Activated CD4-positive, alpha-beta T cell treated with anti-CD3 and anti-CD28 coated beads, Interleukin-2, Interleukin-4, amounts not matched to agents 100 ng/mL and 50 ng/mL, durations not matched to agents 16 hours and 8 hours (primary cell): ENCODE data around the gene OXCT2.

Source experiments
- DNase-seq: peaks from one replicate; pipeline ENCODE4 v3.0.0-alpha.2; 2020; ENCODE audit warnings: low spot score

The OXCT2 gene

GRCh38 chr1:39762550-39763540 is 8.3 kb downstream of the OXCT2 start:
- no peak for DNase-seq

- no peak for DNase-seq
These were observed 9.4 kb downstream of the OXCT2 start for GRCh38 chr1:39761557-39762260.

- DNase-seq = no peak
These were observed 10.1 kb downstream of the OXCT2 start for GRCh38 chr1:39761016-39761415.

- DNase-seq = no peak
These were observed 10.8 kb downstream of the OXCT2 start for GRCh38 chr1:39760074-39761008.

GRCh38 chr1:39759436-39759726 is 11.8 kb downstream of the OXCT2 start:
- no peak for DNase-seq

- DNase-seq = no peak
These were observed 12.4 kb downstream of the OXCT2 start for GRCh38 chr1:39758556-39759435.

- no peak for DNase-seq
These were observed 13.6 kb downstream of the OXCT2 start for GRCh38 chr1:39757501-39757900.

- no peak for DNase-seq
These were observed 15.0 kb downstream of the OXCT2 start for GRCh38 chr1:39755965-39756659.

GRCh38 chr1:39754906-39755504 is 16.1 kb downstream of the OXCT2 start:
- DNase-seq = no peak

- DNase-seq = no peak
These were observed 17.1 kb downstream of the OXCT2 start for GRCh38 chr1:39754026-39754570.

GRCh38 chr1:39753132-39754025 is 17.8 kb downstream of the OXCT2 start:
- no peak for DNase-seq

- DNase-seq = no peak
These were observed 18.4 kb downstream of the OXCT2 start for GRCh38 chr1:39752703-39753102.

- no peak for DNase-seq
These were observed 19.6 kb downstream of the OXCT2 start for GRCh38 chr1:39751595-39751994.

GRCh38 chr1:39745016-39745670 is 26.0 kb downstream of the OXCT2 start:
- DNase-seq = no peak

- DNase-seq = peak; percentile 97
These were observed 32.4 kb downstream of the OXCT2 start, which contains the start of gene PPIE for GRCh38 chr1:39738622-39739366. Gene PPIE, plus strand, starts transcription at chr1:39738882. Its CDS starts 19 bp downstream, at chr1:39738901.

- DNase-seq = peak; percentile 37
These were observed 33.5 kb downstream of the OXCT2 start for GRCh38 chr1:39737546-39738169.

GRCh38 chr1:39735731-39736130 is 35.4 kb downstream of the OXCT2 start:
- DNase-seq = peak; percentile 10
